Right lobe of liver (tissue), 6 donors: ENCODE results near the gene ARHGAP8. TPM values are rescaled to one million over a fixed set of nuclear protein-coding genes. Genes with fewer than 3 reads are reported as not detected.

Experiments
- ATAC-seq, 4 donors: fragments of 200-7000 bp; cut with Tn5 transposase; one replicate each; pipeline ENCODE4 v1.9.1; 2020; ENCODE audit warnings: mild to moderate bottlenecking in 4 of 4, moderate library complexity in 4 of 4
- DNase-seq, 3 donors: peaks; one replicate each; pipeline ENCODE4 v3.0.0-alpha.2; 2020
- H3K27ac ChIP-seq, 3 donors: fragments of 200-600 bp; one replicate each; pipeline ENCODE4 v1.8.0; 2022
- H3K27me3 ChIP-seq, 2 donors: fragments of 200-600 bp; one replicate each; pipeline ENCODE4 v1.8.0; 2022
- H3K36me3 ChIP-seq, 4 donors: fragments of 200-600 bp; sonication (generic) in 1 of 4; one replicate each; pipeline versions ENCODE4 v1.5.1 to v1.8.0; 2017 to 2022; ENCODE audit warnings: control low read depth in 1 of 4
- H3K4me1 ChIP-seq, 4 donors: fragments of 200-600 bp; sonication (generic) in 1 of 4; one replicate each; pipeline versions ENCODE4 v1.5.1 to v1.8.0; 2017 to 2022; ENCODE audit warnings: control low read depth in 1 of 4
- H3K4me3 ChIP-seq, 3 donors: fragments of 200-600 bp; one replicate each; pipeline ENCODE4 v1.8.0; 2022
- H3K9me3 ChIP-seq, 4 donors: fragments of 200-600 bp; sonication (generic) in 1 of 4; one replicate each; pipeline versions ENCODE4 v1.5.1 to v1.8.0; 2017 to 2022; ENCODE audit warnings: control low read depth in 1 of 4
- CTCF ChIP-seq, 4 donors: fragments of 200-600 bp in 3 of 4; fragments of 450-650 bp in 1 of 4; IDR thresholded peaks; one replicate each; pipeline versions ENCODE4 v1.5.1 to v1.8.0; 2016 to 2022; ENCODE audit warnings: antibody characterized with exemption in 4 of 4, mild to moderate bottlenecking in 2 of 4
- POLR2A ChIP-seq: fragments of 450-650 bp; IDR thresholded peaks from one replicate; pipeline ENCODE4 v1.6.1; 2017; ENCODE audit warnings: antibody characterized with exemption, mild to moderate bottlenecking
- WGBS: methylation state at CpG from one replicate; pipeline ENCODE4 v1.1.6; 2018; ENCODE audit warnings: low coverage, low lambda C conversion rate; ENCODE audit not compliant: insufficient coverage; ENCODE audit errors: missing lambda C conversion rate; 5-methylcytosine and 5-hydroxymethylcytosine counted together
- intact Hi-C, 2 donors: fragments of 100-400 bp; cut with DNase I; formaldehyde crosslinking; loops; one replicate each; pipeline versions ENCODE4 v1.11.2 to v1.14.1; 2022
- total RNA-seq, 6 experiments: library from RNA; depleted of rRNA in 2 of 6; stranded (reverse); fragments of >200 nt in 2 of 6; fragmentation: NEBNext Ultra II Directional in 3 of 6; extraction: Animal tissue kit (Norgen Biotek cat#: 25700) in 3 of 6; gene quantifications; one replicate each; pipeline versions ENCODE4 v1.1.0 to v1.2.4, GENCODE V29; 2016 to 2023
- donor health status: DM: no; HTN: yes; CAD: no.
- donor health status: DM: no; HTN: no; CAD: no.
- donor health status: DM: no; HTN: no; CAD: no.
- donor health status: DM: no; HTN: yes; CAD: no.
- donor health status: DM: no; HTN: yes; CAD: no.

ARHGAP8 gene
- total RNA-seq, 6 experiments from 2014 or later, result 0.49 to 1.0 (median 0.61) TPM; not detected in 1

- WGBS, result 20% methylated on average over 1 of the region's 11 CpGs
- ATAC-seq (no peak), DNase-seq (no peak)
- Histone ChIP-seq H3K9me3 (no peaks in the 10 kb centered on the region), H3K36me3 (no peaks in the 10 kb centered on the region), H3K27me3 (no peaks in the 10 kb centered on the region), H3K4me1 (no peaks in the 10 kb centered on the region), H3K27ac (no peak overlapping the region), H3K4me3 (no peak overlapping the region)
- TF ChIP-seq POLR2A, result no peak
- TF ChIP-seq CTCF (IDR thresholded peaks at IDR 0.05), result no peak
- intact Hi-C loops, result no loop called here
Measured at GRCh38 chr22:44801476-44801875, 49.1 kb downstream of the ARHGAP8 start.

- 52% methylated on average over 2 of the region's 14 CpGs for WGBS
- intact Hi-C loops, result no loop called here
- ATAC-seq, result no peak
Measured at GRCh38 chr22:44802071-44802700, 49.8 kb downstream of the ARHGAP8 start.

GRCh38 chr22:44802956-44803355 lies 50.6 kb downstream of the ARHGAP8 start:
- Histone ChIP-seq H3K4me1 (no peaks in the 10 kb centered on the region), H3K27me3 (no peaks in the 10 kb centered on the region), H3K36me3 (no peaks in the 10 kb centered on the region), H3K4me3 (no peak overlapping the region), H3K27ac (no peak overlapping the region), H3K9me3 (no peaks in the 10 kb centered on the region)
- DNase-seq (no peak), ATAC-seq (no peak)
- intact Hi-C loops, result no loop called here
- WGBS, result 66% methylated on average over 5 of the region's 6 CpGs
- no peak for TF ChIP-seq POLR2A
- TF ChIP-seq CTCF (IDR thresholded peaks at IDR 0.05), result no peak

More at GRCh38 chr22:44802071-44802700, 49.8 kb downstream of the ARHGAP8 start:
- Histone ChIP-seq H3K4me3 (no peak overlapping the region), H3K4me1 (no peaks in the 10 kb centered on the region), H3K27ac (no peak overlapping the region), H3K9me3 (no peaks in the 10 kb centered on the region), H3K27me3 (no peaks in the 10 kb centered on the region), H3K36me3 (no peaks in the 10 kb centered on the region)
- no peak for DNase-seq
- no peak for TF ChIP-seq POLR2A
- TF ChIP-seq CTCF (IDR thresholded peaks at IDR 0.05), result no peak

- no peaks in the 10 kb centered on the region for H3K36me3 ChIP-seq
- TF ChIP-seq CTCF (IDR thresholded peaks at IDR 0.05) (no peak), POLR2A (no peak)
- no peaks in the 10 kb centered on the region for H3K4me1 ChIP-seq
- H3K9me3 ChIP-seq, result no peaks in the 10 kb centered on the region
- ATAC-seq (no peak), DNase-seq (no peak)
- H3K4me3 ChIP-seq, result no peak overlapping the region
- WGBS, result no CpG with 5 or more reads among the region's 7 CpGs
- no peak overlapping the region for H3K27ac ChIP-seq
- H3K27me3 ChIP-seq, result no peaks in the 10 kb centered on the region
- intact Hi-C loops, result no loop called here
Measured at GRCh38 chr22:44804327-44804726, 52.0 kb downstream of the ARHGAP8 start.
